Stimulated activated CD8-positive, alpha-beta memory T cell treated with anti-CD3 and anti-CD28 coated beads, Interleukin-12 subunit alpha, Interleukin-12 subunit beta, amount 100 ng/mL, for 1 hour (primary cell): ENCODE data around the gene ENPEP.
"Not testable (repeated sequence)": the region's sequence is repeated elsewhere in the genome, so short reads cannot be mapped to it uniquely, and the experiment has no call there.

Source experiments
- DNase-seq: peaks from one replicate; pipeline ENCODE4 v3.0.0-alpha.2; 2020; ENCODE audit warnings: low read depth

The ENPEP gene

GRCh38 chr4:110520886-110521285 is 44.9 kb downstream of the ENPEP start:
- no peak for DNase-seq

GRCh38 chr4:110526589-110526988 is 50.6 kb downstream of the ENPEP start:
- DNase-seq: no peak

- DNase-seq: no peak
Measured at GRCh38 chr4:110527156-110527555, 51.2 kb downstream of the ENPEP start.

GRCh38 chr4:110532901-110533589 is 57.1 kb downstream of the ENPEP start:
- no peak for DNase-seq

GRCh38 chr4:110533590-110533910 is 57.6 kb downstream of the ENPEP start:
- no peak for DNase-seq

- no peak for DNase-seq
Measured at GRCh38 chr4:110533940-110534339, 58.0 kb downstream of the ENPEP start.

GRCh38 chr4:110540581-110540980 is 64.6 kb downstream of the ENPEP start:
- no peak for DNase-seq

- DNase-seq: no peak
Measured at GRCh38 chr4:110540982-110541451, 65.1 kb downstream of the ENPEP start.

- no peak for DNase-seq
Measured at GRCh38 chr4:110543577-110543976, 67.6 kb downstream of the ENPEP start.

GRCh38 chr4:110544594-110544993 is 68.6 kb downstream of the ENPEP start:
- DNase-seq: no peak

- no peak for DNase-seq
Measured at GRCh38 chr4:110550260-110550659, 74.3 kb downstream of the ENPEP start.

GRCh38 chr4:110553197-110553596 is 77.2 kb downstream of the ENPEP start:
- no peak for DNase-seq

- DNase-seq: no peak
Measured at GRCh38 chr4:110567214-110567613, 91.3 kb downstream of the ENPEP start.

- DNase-seq: not testable (repeated sequence)
Measured at GRCh38 chr4:110576696-110577095, 100.7 kb downstream of the ENPEP start.

- DNase-seq: no peak
Measured at GRCh38 chr4:110586131-110586850, 110.3 kb downstream of the ENPEP start.

- no peak for DNase-seq
Measured at GRCh38 chr4:110587666-110588285, 111.8 kb downstream of the ENPEP start.

GRCh38 chr4:110589297-110589696 is 113.3 kb downstream of the ENPEP start:
- no peak for DNase-seq

- no peak for DNase-seq
Measured at GRCh38 chr4:110595583-110595982, 119.6 kb downstream of the ENPEP start.

GRCh38 chr4:110596431-110596830 is 120.5 kb downstream of the ENPEP start:
- DNase-seq: no peak

- no peak for DNase-seq
Measured at GRCh38 chr4:110597582-110597981, 121.6 kb downstream of the ENPEP start.

GRCh38 chr4:110602061-110602460 is 126.1 kb downstream of the ENPEP start:
- DNase-seq: no peak

- DNase-seq: no peak
Measured at GRCh38 chr4:110605077-110605476, 129.1 kb downstream of the ENPEP start.

- DNase-seq: no peak
Measured at GRCh38 chr4:110609044-110609750, 133.2 kb downstream of the ENPEP start.
